NCI-H146 treated with DMSO at 0.1 percent for 48 hours (cell line): ENCODE measurements around the gene TPO.
"Not testable (repeated sequence)": the region's sequence is repeated elsewhere in the genome, so short reads cannot be mapped to it uniquely, and the experiment has no call there.

Experiments used
- DNase-seq: peaks from one replicate; lab custom pipeline; 2025; ENCODE audit not compliant: unreplicated experiment; lab: John Stamatoyannopoulos, UW

Gene TPO

DNA sequence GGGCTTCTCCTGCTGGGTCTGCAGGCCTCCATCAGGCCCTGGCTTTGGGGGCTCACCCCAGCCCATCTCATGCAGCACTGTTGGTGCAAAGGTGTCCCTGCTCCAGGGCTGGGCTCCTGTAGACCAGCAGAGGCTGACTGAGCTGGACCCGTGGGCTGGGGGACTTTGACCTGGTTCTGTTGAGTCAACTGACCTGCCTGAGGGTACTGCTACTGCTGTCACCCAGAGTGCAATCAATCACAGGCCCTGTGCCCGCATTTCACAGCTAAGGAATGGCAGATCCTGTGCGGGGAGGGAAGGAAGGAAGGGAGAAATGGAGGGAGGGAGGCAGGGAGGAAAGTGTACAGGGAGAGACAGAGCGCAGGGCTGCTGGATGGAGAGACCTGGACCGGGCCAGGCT is 136.8 kb downstream of the TPO start:
- DNase-seq = no peak

DNA sequence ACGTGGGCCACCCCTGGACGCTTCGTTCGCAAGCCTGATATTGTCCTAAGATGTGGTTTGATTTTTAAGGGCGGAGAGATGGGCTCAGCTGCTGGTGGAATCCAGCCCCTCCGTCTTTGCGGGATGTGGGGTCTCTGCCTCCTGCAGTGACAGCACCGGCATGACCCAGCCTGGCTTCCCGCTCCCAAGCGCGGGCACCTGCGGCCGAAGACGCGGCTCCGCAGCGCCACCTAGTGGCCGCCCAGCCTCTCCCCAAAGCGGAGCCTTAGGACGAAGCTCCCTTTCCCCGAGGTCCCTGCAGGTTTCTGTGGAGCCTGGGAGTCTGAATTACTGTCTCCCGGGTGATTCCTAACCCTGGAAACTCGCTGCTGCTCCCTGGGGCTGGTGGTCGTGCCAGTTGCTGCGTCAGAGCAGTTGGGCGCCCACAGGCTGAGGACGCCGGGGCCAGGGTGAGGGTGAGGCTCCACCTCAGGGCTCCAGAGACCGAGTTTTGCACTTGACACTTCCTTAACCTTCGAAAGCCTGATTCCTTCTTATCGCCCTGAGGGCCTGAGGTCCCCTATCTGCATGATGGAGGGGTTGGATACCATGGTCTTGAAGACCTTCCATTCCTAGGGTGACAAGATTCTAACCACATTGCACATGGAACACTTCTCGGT is 137.5 kb downstream of the TPO start:
- DNase-seq = no peak

GRCh38 chr2:1551905-1552304 is 138.6 kb downstream of the TPO start:
- no peak for DNase-seq

DNA sequence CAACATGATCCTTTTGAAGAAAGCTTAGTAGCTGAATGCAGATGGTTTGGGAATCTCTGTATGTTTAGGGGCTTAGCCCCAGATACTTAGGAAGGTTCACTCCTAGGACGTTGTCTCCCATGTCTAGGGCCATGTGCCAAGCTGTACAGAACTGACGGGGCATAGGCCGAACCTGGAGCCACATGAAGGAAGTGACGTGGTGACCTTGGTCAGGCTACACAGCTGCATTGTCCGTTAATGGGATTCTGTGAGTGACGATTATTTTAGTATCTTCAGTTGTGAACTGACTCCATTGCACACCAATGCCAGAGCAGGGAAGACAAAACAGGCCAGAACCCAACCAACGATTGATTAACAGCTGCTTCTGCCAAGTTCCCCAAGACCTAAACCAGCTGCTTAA is 139.3 kb downstream of the TPO start:
- DNase-seq = no peak

DNA sequence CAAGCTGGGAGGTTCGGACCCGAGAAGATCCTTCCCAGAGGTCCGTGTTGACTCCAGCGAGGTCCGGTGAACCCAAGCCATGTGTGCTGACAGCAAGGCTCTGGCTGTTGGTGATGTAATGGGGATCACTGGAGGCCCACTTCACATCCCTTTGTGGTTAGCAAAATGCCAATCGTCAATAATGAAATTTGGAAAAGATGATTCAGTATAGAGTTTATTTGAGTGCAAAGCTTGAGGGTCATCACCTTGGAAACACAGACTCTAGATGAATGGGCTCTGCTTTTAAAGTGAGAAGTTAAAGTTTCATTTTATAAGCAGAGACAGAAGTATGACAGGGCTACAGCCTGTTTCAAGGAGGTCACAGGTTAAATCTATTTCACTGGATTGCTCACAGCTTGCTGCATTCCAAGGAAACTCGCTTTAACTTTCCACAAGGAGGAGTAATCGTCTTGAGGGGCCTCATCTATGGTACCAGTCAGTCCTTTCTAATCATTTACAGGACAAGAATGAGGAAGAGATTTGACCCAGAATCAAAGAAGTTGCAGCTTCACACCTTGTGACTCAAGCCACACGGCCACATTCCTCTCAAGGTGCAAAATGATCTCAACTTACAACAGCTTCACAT is 140.5 kb downstream of the TPO start:
- DNase-seq = no peak

GRCh38 chr2:1556286-1556685 is 143.0 kb downstream of the TPO start:
- DNase-seq = no peak

DNA sequence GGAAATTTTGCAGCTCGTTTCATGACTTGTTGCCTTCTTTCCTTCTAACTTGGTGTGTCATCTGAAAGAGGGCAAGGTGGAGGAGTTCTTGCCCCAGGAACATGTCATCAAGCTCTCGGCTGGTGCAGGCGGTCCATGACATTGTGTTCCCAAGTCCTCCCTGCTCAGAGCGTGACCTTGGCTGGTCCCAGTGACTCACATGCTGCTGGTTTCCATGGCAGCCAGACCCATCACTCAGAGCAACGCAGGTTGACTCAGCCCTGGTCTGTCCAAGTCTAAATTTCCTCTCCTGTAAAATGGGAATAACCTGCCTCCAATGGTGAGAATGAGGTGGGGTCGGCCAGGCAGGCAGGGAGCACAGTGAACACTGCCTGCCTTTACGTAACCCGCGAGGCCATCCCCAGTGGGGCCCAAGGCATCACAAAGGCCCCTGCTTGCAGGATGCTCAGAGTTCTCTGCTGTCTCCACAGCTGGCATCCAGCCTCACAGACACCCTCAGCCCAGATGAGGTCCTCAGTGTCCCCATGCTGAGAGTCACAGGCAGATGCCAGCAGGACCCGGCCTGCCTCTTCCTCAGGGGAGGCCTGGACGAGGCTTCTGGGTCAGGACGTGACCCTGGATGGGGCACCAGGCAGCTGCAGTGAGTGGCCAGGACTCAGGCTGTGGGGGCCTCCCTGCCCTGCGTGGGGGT is 143.7 kb downstream of the TPO start:
- no peak for DNase-seq

- no peak for DNase-seq
Observed at GRCh38 chr2:1557467-1557820, 144.2 kb downstream of the TPO start.

GRCh38 chr2:1559589-1560175 is 146.4 kb downstream of the TPO start:
- DNase-seq = no peak

- DNase-seq = no peak
Observed at GRCh38 chr2:1561259-1561658, 148.0 kb downstream of the TPO start.

GRCh38 chr2:1561811-1562421 is 148.7 kb downstream of the TPO start:
- no peak for DNase-seq

DNA sequence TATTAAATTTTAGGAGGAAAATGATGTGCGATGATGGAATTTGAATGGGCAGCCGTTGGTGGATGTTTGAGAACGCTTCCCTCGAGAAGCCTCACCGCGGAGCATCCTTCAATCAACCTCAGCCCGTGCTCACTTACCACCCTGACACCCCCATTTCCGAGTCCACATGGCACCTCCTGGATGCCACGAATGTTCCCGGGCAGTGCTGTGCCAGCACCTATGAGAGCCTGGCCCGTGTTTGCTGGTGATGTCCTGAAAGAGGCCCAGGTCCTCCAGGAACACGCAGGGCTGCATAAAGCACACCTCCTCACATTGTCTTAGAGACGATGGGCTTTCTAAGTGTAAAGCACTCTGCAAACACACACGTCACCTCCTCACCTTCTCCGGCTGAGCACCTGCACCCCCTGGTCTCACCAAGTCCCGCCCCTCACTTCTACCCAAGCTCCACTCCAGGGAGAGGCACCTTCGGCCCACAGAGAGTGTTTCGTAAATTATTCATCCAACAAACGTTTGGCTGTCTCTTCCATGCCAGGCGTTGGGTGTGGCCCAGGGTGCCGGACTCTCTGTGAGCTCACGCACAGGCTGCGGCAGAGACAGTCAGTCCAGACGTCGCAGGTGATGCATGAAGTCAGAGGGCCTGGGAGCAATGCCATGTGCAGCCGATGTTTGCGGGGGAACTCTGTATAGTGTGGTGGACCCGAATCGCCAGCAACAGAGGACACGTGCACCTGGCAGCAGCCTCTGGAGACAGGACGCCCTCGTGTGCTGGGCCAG is 150.0 kb downstream of the TPO start:
- no peak for DNase-seq

- no peak for DNase-seq
Observed at GRCh38 chr2:1563943-1564891, 151.0 kb downstream of the TPO start.

- DNase-seq = no peak
Observed at GRCh38 chr2:1567556-1568344, 154.5 kb downstream of the TPO start.

DNA sequence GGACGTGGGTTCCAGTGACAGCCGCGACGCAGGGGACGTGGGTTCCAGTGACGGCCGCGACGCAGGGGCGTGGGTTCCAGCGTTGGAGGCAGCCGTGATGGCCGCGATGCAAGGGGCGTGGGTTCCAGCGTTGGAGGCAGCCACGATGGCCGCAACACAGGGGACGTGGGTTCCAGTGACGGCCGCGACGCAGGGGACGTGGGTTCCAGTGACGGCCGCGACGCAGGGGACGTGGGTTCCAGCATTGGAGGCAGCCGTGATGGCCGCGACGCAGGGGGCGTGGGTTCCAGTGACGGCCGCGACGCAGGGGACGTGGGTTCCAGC is 155.0 kb downstream of the TPO start:
- DNase-seq = not testable (repeated sequence)

- no peak for DNase-seq
Observed at GRCh38 chr2:1569879-1570450, 156.7 kb downstream of the TPO start.

- no peak for DNase-seq
Observed at GRCh38 chr2:1571477-1572417, 158.5 kb downstream of the TPO start.

DNA sequence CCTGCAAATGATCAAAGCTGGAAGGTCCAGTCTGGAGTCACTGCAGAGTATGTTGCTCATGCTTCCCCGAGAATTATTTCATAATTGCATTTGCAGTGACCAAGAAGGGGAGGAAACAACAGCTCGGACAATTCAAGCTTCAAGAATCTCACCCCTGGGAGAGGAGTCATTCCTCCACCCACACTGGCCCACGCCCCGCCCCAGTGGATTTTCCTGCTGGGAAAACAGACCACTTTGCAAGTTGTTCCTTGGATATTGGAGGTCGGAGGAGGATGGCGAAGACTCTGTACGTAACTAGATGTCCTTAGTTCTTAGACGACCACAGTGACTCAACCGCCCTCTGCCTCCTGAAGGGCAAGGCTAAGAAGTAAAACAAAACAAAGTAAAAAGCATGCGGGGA is 159.4 kb downstream of the TPO start:
- no peak for DNase-seq
